Measurements from ENCODE around the gene NCOR1. TPM values are rescaled to one million over a fixed set of nuclear protein-coding genes. Genes with fewer than 3 reads are reported as not detected.

Gene NCOR1
- total RNA-seq, 1 experiment from 2014 or later: 83.8 TPM

- intact Hi-C loops (cut with micrococcal nuclease; ENCODE audit: unreplicated experiment) (loop anchor here (2.0 to 5.0 kb wide), 2 partner anchors 53 to 171 kb away; partner anchors contain the start of gene ADORA2B), in situ Hi-C loops (cut with HindIII; ENCODE audit: low pct_unique_long_range_greater_than_20kb, low sequenced_read_pairs) (no loop called here)
- H3K4me1 ChIP-seq (ENCODE audit: control insufficient read depth, insufficient read depth, low read length): peaks cover 5% of the 10 kb centered on the region; the same call in 1 of the 2 replicates
- peaks cover 4% of the 10 kb centered on the region; the same call in 1 of the 2 replicates for H3K9me3 ChIP-seq (ENCODE audit: control insufficient read depth, insufficient read depth, low read depth, low read length)
- DNase-seq (ENCODE audit: low read depth, low spot score) (no peak), ATAC-seq (no peak)
- H3K27me3 ChIP-seq (ENCODE audit: control insufficient read depth, insufficient read depth, low read length): no peaks in the 10 kb centered on the region
- BruUV-seq (replicated peaks): TSS peak; percentile 91
- H3K36me3 ChIP-seq (ENCODE audit: control insufficient read depth, insufficient read depth, low read length): peaks cover 13% of the 10 kb centered on the region
- peak overlapping the region; percentile 89 for H3K27ac ChIP-seq (ENCODE audit: low read length)
- CTCF ChIA-PET: interaction anchor here (0.6 to 1.7 kb wide), 2 partner anchors 53 to 527 kb away, joined by 6 to 8 read pairs; partner anchors contain the start of gene ADORA2B
- POLR2A ChIA-PET: no interaction called here
- TF ChIP-seq POLR2AphosphoS5 (IDR thresholded peaks at IDR 0.05; ENCODE audit: low read depth, low read length) (no peak), TCF7L2 (IDR thresholded peaks at IDR 0.05; ENCODE audit: low read depth, low read length) (no peak)
- H3K4me3 ChIP-seq (ENCODE audit: low read depth in 2 of 2, low read length in 2 of 2): peak overlapping the region; percentile 77 to 81
These were observed 217.2 kb downstream of the NCOR1 start for GRCh38 chr17:15998031-15998562.

GRCh38 chr17:15996322-15996721, 219.0 kb downstream of the NCOR1 start:
- ChIA-PET CTCF (interaction anchor here (0.7 kb wide), 1 partner anchor 30 kb away, joined by 3 read pairs; no protein-coding TSS in a partner anchor), POLR2A (no interaction called here)
- Histone ChIP-seq H3K36me3 (ENCODE audit: control insufficient read depth, insufficient read depth, low read length) (peaks cover 5% of the 10 kb centered on the region; the same call in 1 of the 2 replicates), H3K4me3 (ENCODE audit: low read depth in 2 of 2, low read length in 2 of 2) (no peak overlapping the region), H3K27ac (ENCODE audit: low read length) (no peak overlapping the region), H3K9me3 (ENCODE audit: control insufficient read depth, insufficient read depth, low read depth, low read length) (peaks cover 2% of the 10 kb centered on the region; the same call in 1 of the 2 replicates), H3K27me3 (ENCODE audit: control insufficient read depth, insufficient read depth, low read length) (no peaks in the 10 kb centered on the region), H3K4me1 (ENCODE audit: control insufficient read depth, insufficient read depth, low read length) (peaks cover 5% of the 10 kb centered on the region; the same call in 1 of the 2 replicates)
- no peak for DNase-seq (ENCODE audit: low read depth, low spot score)
- no peak for ATAC-seq
- BruUV-seq (replicated peaks): no TSS peak
- in situ Hi-C loops (cut with HindIII; ENCODE audit: low pct_unique_long_range_greater_than_20kb, low sequenced_read_pairs) (no loop called here), intact Hi-C loops (cut with micrococcal nuclease; ENCODE audit: unreplicated experiment) (loop anchor here (5.0 kb wide), 1 partner anchor 169 kb away; no protein-coding TSS in a partner anchor)
- TF ChIP-seq SIN3A (IDR thresholded peaks at IDR 0.05; ENCODE audit: borderline replicate concordance, insufficient read depth, low read depth, low read length): no peak
- TF ChIP-seq TCF7L2 (IDR thresholded peaks at IDR 0.05; ENCODE audit: low read depth, low read length): no peak
- TF ChIP-seq, protein P1, sequence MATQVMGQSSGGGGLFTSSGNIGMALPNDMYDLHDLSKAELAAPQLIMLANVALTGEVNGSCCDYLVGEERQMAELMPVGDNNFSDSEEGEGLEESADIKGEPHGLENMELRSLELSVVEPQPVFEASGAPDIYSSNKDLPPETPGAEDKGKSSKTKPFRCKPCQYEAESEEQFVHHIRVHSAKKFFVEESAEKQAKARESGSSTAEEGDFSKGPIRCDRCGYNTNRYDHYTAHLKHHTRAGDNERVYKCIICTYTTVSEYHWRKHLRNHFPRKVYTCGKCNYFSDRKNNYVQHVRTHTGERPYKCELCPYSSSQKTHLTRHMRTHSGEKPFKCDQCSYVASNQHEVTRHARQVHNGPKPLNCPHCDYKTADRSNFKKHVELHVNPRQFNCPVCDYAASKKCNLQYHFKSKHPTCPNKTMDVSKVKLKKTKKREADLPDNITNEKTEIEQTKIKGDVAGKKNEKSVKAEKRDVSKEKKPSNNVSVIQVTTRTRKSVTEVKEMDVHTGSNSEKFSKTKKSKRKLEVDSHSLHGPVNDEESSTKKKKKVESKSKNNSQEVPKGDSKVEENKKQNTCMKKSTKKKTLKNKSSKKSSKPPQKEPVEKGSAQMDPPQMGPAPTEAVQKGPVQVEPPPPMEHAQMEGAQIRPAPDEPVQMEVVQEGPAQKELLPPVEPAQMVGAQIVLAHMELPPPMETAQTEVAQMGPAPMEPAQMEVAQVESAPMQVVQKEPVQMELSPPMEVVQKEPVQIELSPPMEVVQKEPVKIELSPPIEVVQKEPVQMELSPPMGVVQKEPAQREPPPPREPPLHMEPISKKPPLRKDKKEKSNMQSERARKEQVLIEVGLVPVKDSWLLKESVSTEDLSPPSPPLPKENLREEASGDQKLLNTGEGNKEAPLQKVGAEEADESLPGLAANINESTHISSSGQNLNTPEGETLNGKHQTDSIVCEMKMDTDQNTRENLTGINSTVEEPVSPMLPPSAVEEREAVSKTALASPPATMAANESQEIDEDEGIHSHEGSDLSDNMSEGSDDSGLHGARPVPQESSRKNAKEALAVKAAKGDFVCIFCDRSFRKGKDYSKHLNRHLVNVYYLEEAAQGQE (IDR thresholded peaks at IDR 0.05; ENCODE audit: insufficient read depth in 1 of 2, low read depth in 2 of 2, low read length in 1 of 2): no peak
- TF ChIP-seq, protein P2, sequence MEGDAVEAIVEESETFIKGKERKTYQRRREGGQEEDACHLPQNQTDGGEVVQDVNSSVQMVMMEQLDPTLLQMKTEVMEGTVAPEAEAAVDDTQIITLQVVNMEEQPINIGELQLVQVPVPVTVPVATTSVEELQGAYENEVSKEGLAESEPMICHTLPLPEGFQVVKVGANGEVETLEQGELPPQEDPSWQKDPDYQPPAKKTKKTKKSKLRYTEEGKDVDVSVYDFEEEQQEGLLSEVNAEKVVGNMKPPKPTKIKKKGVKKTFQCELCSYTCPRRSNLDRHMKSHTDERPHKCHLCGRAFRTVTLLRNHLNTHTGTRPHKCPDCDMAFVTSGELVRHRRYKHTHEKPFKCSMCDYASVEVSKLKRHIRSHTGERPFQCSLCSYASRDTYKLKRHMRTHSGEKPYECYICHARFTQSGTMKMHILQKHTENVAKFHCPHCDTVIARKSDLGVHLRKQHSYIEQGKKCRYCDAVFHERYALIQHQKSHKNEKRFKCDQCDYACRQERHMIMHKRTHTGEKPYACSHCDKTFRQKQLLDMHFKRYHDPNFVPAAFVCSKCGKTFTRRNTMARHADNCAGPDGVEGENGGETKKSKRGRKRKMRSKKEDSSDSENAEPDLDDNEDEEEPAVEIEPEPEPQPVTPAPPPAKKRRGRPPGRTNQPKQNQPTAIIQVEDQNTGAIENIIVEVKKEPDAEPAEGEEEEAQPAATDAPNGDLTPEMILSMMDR (IDR thresholded peaks at IDR 0.05): no peak
- no peak for TF ChIP-seq POLR2AphosphoS5 (IDR thresholded peaks at IDR 0.05; ENCODE audit: low read depth, low read length)
